ENCODE data around the gene EAF2. TPM values are rescaled to one million over a fixed set of nuclear protein-coding genes. Genes with fewer than 3 reads are reported as not detected.

Gene EAF2
- total and polyA plus RNA-seq, 4 donors, result 1.5 to 6.6 (median 5.3) TPM

- no peak for DNase-seq (ENCODE audit: low spot score)
- H3K36me3 ChIP-seq (ENCODE audit: control insufficient read depth in 4 of 4, insufficient read depth in 3 of 4, low read depth in 1 of 4, low read length in 3 of 4), result peaks cover 0 to 2% (median under 1%) of the 10 kb centered on the region in 4 donors
Measured at GRCh38 chr3:121918779-121919483, 83.9 kb downstream of the EAF2 start.

DNA sequence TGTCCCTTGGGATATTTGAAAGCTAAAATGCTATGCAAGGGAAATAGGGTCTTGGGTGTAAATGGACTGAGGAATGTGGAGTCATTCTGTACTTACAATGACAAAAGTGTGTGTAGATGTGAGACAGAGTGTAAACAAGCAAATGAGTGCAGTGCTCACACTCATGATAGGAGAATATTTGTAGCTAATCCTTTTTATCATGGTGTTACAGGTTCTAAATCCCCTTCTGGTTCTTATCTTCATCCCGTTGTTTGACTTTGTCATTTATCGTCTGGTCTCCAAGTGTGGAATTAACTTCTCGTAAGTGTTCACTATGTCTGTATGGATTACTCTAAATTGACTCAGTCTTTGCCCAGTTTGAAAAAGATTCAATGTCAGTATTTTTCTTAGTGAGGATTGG lies 89.7 kb downstream of the EAF2 start:
- Histone ChIP-seq H3K36me3 (ENCODE audit: control insufficient read depth in 4 of 4, insufficient read depth in 3 of 4, low read depth in 1 of 4, low read length in 3 of 4) (no peaks in the 10 kb centered on the region), H3K4me1 (ENCODE audit: control insufficient read depth in 4 of 4, insufficient read depth in 4 of 4, low read length in 3 of 4) (no peaks in the 10 kb centered on the region), H3K27ac (ENCODE audit: low read depth in 1 of 2, low read length in 2 of 2) (no peak overlapping the region), H3K27me3 (ENCODE audit: control insufficient read depth in 4 of 4, insufficient read depth in 4 of 4, low read length in 3 of 4) (no peaks in the 10 kb centered on the region), H3K9me3 (ENCODE audit: control insufficient read depth in 4 of 4, low read length in 3 of 4) (no peaks in the 10 kb centered on the region), H3K4me3 (ENCODE audit: low read depth in 1 of 3, low read length in 3 of 3) (no peak overlapping the region), H3K9ac (ENCODE audit: low read depth in 1 of 2, low read length in 2 of 2) (no peak overlapping the region)
- no peak for DNase-seq (ENCODE audit: low spot score)
- 88% methylated on average over 3 of the region's 3 CpGs for WGBS
- TF ChIP-seq, protein P1, sequence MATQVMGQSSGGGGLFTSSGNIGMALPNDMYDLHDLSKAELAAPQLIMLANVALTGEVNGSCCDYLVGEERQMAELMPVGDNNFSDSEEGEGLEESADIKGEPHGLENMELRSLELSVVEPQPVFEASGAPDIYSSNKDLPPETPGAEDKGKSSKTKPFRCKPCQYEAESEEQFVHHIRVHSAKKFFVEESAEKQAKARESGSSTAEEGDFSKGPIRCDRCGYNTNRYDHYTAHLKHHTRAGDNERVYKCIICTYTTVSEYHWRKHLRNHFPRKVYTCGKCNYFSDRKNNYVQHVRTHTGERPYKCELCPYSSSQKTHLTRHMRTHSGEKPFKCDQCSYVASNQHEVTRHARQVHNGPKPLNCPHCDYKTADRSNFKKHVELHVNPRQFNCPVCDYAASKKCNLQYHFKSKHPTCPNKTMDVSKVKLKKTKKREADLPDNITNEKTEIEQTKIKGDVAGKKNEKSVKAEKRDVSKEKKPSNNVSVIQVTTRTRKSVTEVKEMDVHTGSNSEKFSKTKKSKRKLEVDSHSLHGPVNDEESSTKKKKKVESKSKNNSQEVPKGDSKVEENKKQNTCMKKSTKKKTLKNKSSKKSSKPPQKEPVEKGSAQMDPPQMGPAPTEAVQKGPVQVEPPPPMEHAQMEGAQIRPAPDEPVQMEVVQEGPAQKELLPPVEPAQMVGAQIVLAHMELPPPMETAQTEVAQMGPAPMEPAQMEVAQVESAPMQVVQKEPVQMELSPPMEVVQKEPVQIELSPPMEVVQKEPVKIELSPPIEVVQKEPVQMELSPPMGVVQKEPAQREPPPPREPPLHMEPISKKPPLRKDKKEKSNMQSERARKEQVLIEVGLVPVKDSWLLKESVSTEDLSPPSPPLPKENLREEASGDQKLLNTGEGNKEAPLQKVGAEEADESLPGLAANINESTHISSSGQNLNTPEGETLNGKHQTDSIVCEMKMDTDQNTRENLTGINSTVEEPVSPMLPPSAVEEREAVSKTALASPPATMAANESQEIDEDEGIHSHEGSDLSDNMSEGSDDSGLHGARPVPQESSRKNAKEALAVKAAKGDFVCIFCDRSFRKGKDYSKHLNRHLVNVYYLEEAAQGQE (IDR thresholded peaks at IDR 0.05), result no peak
- no peak for TF ChIP-seq HNF4A (conservative IDR thresholded peaks at IDR 0.05)
- no peak for TF ChIP-seq RXRA (IDR thresholded peaks at IDR 0.05)
- no peak for TF ChIP-seq RAD21 (IDR thresholded peaks at IDR 0.05)
- TF ChIP-seq NR2F2 (IDR thresholded peaks at IDR 0.05), result no peak
- TF ChIP-seq, protein P2, sequence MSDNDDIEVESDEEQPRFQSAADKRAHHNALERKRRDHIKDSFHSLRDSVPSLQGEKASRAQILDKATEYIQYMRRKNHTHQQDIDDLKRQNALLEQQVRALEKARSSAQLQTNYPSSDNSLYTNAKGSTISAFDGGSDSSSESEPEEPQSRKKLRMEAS (IDR thresholded peaks at IDR 0.05), result no peak
- no peak for TF ChIP-seq SP1 (IDR thresholded peaks at IDR 0.05)
- no peak for TF ChIP-seq GABPA (IDR thresholded peaks at IDR 0.05 in 1 of 2, conservative IDR thresholded peaks at IDR 0.05 in 1 of 2)

More at GRCh38 chr3:121918779-121919483, 83.9 kb downstream of the EAF2 start:
- Histone ChIP-seq H3K27ac (ENCODE audit: low read depth in 1 of 2, low read length in 2 of 2) (no peak overlapping the region), H3K9me3 (ENCODE audit: control insufficient read depth in 4 of 4, low read length in 3 of 4) (no peaks in the 10 kb centered on the region), H3K27me3 (ENCODE audit: control insufficient read depth in 4 of 4, insufficient read depth in 4 of 4, low read length in 3 of 4) (no peaks in the 10 kb centered on the region), H3K9ac (ENCODE audit: low read depth in 1 of 2, low read length in 2 of 2) (no peak overlapping the region), H3K4me3 (ENCODE audit: low read depth in 1 of 3, low read length in 3 of 3) (no peak overlapping the region), H3K4me1 (ENCODE audit: control insufficient read depth in 4 of 4, insufficient read depth in 4 of 4, low read length in 3 of 4) (no peaks in the 10 kb centered on the region)
- WGBS, result 94% methylated on average over 19 of the region's 19 CpGs
- TF ChIP-seq NR2F2 (IDR thresholded peaks at IDR 0.05), result no peak
- no peak for TF ChIP-seq ATF3 (IDR thresholded peaks at IDR 0.05)
- no peak for TF ChIP-seq HNF4A (conservative IDR thresholded peaks at IDR 0.05)
- TF ChIP-seq, protein P3, sequence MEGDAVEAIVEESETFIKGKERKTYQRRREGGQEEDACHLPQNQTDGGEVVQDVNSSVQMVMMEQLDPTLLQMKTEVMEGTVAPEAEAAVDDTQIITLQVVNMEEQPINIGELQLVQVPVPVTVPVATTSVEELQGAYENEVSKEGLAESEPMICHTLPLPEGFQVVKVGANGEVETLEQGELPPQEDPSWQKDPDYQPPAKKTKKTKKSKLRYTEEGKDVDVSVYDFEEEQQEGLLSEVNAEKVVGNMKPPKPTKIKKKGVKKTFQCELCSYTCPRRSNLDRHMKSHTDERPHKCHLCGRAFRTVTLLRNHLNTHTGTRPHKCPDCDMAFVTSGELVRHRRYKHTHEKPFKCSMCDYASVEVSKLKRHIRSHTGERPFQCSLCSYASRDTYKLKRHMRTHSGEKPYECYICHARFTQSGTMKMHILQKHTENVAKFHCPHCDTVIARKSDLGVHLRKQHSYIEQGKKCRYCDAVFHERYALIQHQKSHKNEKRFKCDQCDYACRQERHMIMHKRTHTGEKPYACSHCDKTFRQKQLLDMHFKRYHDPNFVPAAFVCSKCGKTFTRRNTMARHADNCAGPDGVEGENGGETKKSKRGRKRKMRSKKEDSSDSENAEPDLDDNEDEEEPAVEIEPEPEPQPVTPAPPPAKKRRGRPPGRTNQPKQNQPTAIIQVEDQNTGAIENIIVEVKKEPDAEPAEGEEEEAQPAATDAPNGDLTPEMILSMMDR (IDR thresholded peaks at IDR 0.05; ENCODE audit: low read depth, low read length, missing input control), result no peak
- no peak for TF ChIP-seq EGR1 (IDR thresholded peaks at IDR 0.05; ENCODE audit: low read depth in 2 of 2)
- TF ChIP-seq FOXA2 (IDR thresholded peaks at IDR 0.05), result no peak
- TF ChIP-seq RAD21 (IDR thresholded peaks at IDR 0.05), result no peak
- TF ChIP-seq, protein P4, sequence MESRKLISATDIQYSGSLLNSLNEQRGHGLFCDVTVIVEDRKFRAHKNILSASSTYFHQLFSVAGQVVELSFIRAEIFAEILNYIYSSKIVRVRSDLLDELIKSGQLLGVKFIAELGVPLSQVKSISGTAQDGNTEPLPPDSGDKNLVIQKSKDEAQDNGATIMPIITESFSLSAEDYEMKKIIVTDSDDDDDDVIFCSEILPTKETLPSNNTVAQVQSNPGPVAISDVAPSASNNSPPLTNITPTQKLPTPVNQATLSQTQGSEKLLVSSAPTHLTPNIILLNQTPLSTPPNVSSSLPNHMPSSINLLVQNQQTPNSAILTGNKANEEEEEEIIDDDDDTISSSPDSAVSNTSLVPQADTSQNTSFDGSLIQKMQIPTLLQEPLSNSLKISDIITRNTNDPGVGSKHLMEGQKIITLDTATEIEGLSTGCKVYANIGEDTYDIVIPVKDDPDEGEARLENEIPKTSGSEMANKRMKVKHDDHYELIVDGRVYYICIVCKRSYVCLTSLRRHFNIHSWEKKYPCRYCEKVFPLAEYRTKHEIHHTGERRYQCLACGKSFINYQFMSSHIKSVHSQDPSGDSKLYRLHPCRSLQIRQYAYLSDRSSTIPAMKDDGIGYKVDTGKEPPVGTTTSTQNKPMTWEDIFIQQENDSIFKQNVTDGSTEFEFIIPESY (IDR thresholded peaks at IDR 0.05), result no peak
- no peak for TF ChIP-seq YY1 (IDR thresholded peaks at IDR 0.05)
- TF ChIP-seq, protein P1 (IDR thresholded peaks at IDR 0.05), result no peak
